WTC11 (cell line): Measurements from ENCODE around the gene KLK1.

Experiments used
- ESRRA ChIP-seq: sonication (generic); formaldehyde crosslinking; IDR thresholded peaks from 2 replicates; pipeline ENCODE4 v1.8.1; 2022; ENCODE audit warnings: mild to moderate bottlenecking, missing genetic modification reagents, borderline replicate concordance
- ETV6 ChIP-seq: sonication (generic); formaldehyde crosslinking; IDR thresholded peaks from 2 replicates; pipeline ENCODE4 v1.8.1; 2022; ENCODE audit warnings: mild to moderate bottlenecking, missing genetic modification reagents
- NR2C2 ChIP-seq: sonication (generic); formaldehyde crosslinking; IDR thresholded peaks from 2 replicates; pipeline ENCODE4 v1.8.0; 2022; ENCODE audit warnings: mild to moderate bottlenecking, missing genetic modification reagents
- ZBTB21 ChIP-seq: sonication (generic); formaldehyde crosslinking; IDR thresholded peaks from 2 replicates; pipeline ENCODE4 v1.8.1; 2023; ENCODE audit warnings: mild to moderate bottlenecking, missing genetic modification reagents, borderline replicate concordance
- ZNF121 ChIP-seq: sonication (generic); formaldehyde crosslinking; IDR thresholded peaks from 2 replicates; pipeline ENCODE4 v1.8.0; 2023; ENCODE audit warnings: missing genetic modification reagents
- ZNF138 ChIP-seq: sonication (generic); formaldehyde crosslinking; conservative IDR thresholded peaks from 2 replicates; pipeline ENCODE4 v1.8.1; 2022; ENCODE audit warnings: mild to moderate bottlenecking, moderate library complexity, missing genetic modification reagents
- ZNF317 ChIP-seq: sonication (generic); formaldehyde crosslinking; IDR thresholded peaks from 2 replicates; pipeline ENCODE4 v1.8.1; 2023; ENCODE audit warnings: low read depth, mild to moderate bottlenecking, moderate library complexity, missing genetic modification reagents, borderline replicate concordance
- ZNF396 ChIP-seq: fragments of 250-450 bp; sonication (Bioruptor Pico); IDR thresholded peaks from 2 replicates; pipeline ENCODE4 v1.8.0; 2021; ENCODE audit warnings: mild to moderate bottlenecking, moderate library complexity, borderline replicate concordance
- TF ChIP-seq, protein P1 (sequence below): fragments of 200-600 bp; IDR thresholded peaks from 2 replicates; pipeline ENCODE4 v1.8.0; 2022; ENCODE audit warnings: antibody characterized with exemption
- TF ChIP-seq, protein P2 (sequence below): sonication (generic); formaldehyde crosslinking; IDR thresholded peaks from 2 replicates; pipeline ENCODE4 v1.8.1; 2023; ENCODE audit warnings: mild to moderate bottlenecking, missing genetic modification reagents, borderline replicate concordance
- TF ChIP-seq, protein P3 (sequence below): sonication (generic); formaldehyde crosslinking; IDR thresholded peaks from 2 replicates; pipeline ENCODE4 v1.8.0; 2022; ENCODE audit warnings: mild to moderate bottlenecking, missing genetic modification reagents
- TF ChIP-seq, protein P4 (sequence below): sonication (generic); formaldehyde crosslinking; conservative IDR thresholded peaks from 2 replicates; pipeline ENCODE4 v1.8.1; 2022; ENCODE audit warnings: mild to moderate bottlenecking, missing genetic modification reagents
- TF ChIP-seq, protein P5 (sequence below): sonication (generic); formaldehyde crosslinking; IDR thresholded peaks from 2 replicates; pipeline ENCODE4 v1.8.1; 2023; ENCODE audit warnings: mild to moderate bottlenecking, moderate library complexity, missing genetic modification reagents

DNA sequence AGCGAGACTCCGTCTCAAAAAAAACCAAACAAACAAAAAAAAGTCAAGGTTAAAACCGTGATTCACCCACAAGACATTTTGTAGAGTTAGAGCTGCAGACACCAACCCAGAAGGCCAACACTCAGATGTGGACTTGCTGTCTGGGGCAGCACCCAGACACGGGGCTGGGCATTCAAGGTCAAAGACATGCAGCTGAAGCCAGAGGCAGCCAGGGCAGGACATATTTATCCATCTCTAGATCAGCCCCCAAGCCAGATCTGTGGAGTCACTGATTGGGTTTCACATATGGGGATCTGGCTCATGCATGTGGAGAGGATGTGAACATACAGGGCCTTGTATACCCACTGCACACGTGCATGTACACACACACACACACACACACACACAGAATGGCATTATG is 6.2 kb upstream of the KLK1 start:
- TF ChIP-seq, protein P1, sequence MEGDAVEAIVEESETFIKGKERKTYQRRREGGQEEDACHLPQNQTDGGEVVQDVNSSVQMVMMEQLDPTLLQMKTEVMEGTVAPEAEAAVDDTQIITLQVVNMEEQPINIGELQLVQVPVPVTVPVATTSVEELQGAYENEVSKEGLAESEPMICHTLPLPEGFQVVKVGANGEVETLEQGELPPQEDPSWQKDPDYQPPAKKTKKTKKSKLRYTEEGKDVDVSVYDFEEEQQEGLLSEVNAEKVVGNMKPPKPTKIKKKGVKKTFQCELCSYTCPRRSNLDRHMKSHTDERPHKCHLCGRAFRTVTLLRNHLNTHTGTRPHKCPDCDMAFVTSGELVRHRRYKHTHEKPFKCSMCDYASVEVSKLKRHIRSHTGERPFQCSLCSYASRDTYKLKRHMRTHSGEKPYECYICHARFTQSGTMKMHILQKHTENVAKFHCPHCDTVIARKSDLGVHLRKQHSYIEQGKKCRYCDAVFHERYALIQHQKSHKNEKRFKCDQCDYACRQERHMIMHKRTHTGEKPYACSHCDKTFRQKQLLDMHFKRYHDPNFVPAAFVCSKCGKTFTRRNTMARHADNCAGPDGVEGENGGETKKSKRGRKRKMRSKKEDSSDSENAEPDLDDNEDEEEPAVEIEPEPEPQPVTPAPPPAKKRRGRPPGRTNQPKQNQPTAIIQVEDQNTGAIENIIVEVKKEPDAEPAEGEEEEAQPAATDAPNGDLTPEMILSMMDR, result no peak
- no peak for TF ChIP-seq ZNF138 (CRISPR knock-in tag)
- no peak for TF ChIP-seq ESRRA (CRISPR knock-in tag)
- TF ChIP-seq ZNF121 (CRISPR knock-in tag), result no peak
- TF ChIP-seq ZNF396 (CRISPR knock-in tag), result no peak
- TF ChIP-seq, protein P2, sequence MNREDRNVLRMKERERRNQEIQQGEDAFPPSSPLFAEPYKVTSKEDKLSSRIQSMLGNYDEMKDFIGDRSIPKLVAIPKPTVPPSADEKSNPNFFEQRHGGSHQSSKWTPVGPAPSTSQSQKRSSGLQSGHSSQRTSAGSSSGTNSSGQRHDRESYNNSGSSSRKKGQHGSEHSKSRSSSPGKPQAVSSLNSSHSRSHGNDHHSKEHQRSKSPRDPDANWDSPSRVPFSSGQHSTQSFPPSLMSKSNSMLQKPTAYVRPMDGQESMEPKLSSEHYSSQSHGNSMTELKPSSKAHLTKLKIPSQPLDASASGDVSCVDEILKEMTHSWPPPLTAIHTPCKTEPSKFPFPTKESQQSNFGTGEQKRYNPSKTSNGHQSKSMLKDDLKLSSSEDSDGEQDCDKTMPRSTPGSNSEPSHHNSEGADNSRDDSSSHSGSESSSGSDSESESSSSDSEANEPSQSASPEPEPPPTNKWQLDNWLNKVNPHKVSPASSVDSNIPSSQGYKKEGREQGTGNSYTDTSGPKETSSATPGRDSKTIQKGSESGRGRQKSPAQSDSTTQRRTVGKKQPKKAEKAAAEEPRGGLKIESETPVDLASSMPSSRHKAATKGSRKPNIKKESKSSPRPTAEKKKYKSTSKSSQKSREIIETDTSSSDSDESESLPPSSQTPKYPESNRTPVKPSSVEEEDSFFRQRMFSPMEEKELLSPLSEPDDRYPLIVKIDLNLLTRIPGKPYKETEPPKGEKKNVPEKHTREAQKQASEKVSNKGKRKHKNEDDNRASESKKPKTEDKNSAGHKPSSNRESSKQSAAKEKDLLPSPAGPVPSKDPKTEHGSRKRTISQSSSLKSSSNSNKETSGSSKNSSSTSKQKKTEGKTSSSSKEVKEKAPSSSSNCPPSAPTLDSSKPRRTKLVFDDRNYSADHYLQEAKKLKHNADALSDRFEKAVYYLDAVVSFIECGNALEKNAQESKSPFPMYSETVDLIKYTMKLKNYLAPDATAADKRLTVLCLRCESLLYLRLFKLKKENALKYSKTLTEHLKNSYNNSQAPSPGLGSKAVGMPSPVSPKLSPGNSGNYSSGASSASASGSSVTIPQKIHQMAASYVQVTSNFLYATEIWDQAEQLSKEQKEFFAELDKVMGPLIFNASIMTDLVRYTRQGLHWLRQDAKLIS (CRISPR knock-in tag), result no peak
- TF ChIP-seq, protein P3, sequence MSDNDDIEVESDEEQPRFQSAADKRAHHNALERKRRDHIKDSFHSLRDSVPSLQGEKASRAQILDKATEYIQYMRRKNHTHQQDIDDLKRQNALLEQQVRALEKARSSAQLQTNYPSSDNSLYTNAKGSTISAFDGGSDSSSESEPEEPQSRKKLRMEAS (CRISPR knock-in tag), result no peak
- TF ChIP-seq NR2C2 (CRISPR knock-in tag), result no peak
- TF ChIP-seq, protein P4, sequence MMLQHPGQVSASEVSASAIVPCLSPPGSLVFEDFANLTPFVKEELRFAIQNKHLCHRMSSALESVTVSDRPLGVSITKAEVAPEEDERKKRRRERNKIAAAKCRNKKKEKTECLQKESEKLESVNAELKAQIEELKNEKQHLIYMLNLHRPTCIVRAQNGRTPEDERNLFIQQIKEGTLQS, result no peak
- TF ChIP-seq ETV6 (CRISPR knock-in tag), result no peak
- no peak for TF ChIP-seq ZBTB21
- no peak for TF ChIP-seq ZNF317
- TF ChIP-seq, protein P5, sequence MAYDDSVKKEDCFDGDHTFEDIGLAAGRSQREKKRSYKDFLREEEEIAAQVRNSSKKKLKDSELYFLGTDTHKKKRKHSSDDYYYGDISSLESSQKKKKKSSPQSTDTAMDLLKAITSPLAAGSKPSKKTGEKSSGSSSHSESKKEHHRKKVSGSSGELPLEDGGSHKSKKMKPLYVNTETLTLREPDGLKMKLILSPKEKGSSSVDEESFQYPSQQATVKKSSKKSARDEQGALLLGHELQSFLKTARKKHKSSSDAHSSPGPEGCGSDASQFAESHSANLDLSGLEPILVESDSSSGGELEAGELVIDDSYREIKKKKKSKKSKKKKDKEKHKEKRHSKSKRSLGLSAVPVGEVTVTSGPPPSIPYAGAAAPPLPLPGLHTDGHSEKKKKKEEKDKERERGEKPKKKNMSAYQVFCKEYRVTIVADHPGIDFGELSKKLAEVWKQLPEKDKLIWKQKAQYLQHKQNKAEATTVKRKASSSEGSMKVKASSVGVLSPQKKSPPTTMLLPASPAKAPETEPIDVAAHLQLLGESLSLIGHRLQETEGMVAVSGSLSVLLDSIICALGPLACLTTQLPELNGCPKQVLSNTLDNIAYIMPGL (CRISPR knock-in tag), result no peak
